HG03196 (cell line): ENCODE results near the gene SMCO2.

ENCODE experiments used
- ATAC-seq: cut with Tn5 transposase; IDR thresholded peaks from one replicate; pipeline ENCODE4 v1.9.1; 2021; ENCODE audit not compliant: unreplicated experiment

The SMCO2 gene

GRCh38 chr12:27549801-27550652, 103.5 kb downstream of the SMCO2 start:
- no peak for ATAC-seq

GRCh38 chr12:27550653-27550975, 104.1 kb downstream of the SMCO2 start:
- ATAC-seq: no peak

GRCh38 chr12:27551172-27551840, 104.8 kb downstream of the SMCO2 start:
- no peak for ATAC-seq
